ENCODE measurements around the gene DLL1.
"Not testable (repeated sequence)": the region's sequence is repeated elsewhere in the genome, so short reads cannot be mapped to it uniquely, and the experiment has no call there.

Gene DLL1

DNA sequence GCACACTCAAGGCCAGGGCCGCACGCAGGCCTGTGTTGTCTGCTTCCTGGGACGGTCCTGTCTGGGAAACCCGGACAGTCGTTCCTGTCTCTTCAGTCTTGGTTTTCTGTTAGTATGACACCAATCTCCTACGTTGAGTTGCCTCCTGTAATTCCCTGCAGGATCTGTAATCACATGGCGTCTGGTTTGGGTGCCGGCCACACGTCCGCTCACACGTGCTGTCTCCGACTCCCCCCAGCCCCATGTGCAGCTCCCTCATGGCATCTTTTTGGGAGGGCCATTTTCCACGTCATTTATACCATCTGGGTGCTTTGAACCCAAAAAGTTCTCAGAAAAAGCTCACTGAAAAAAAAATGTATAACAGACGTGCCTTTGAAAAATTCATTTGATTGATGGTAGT is 23.2 kb downstream of the DLL1 start:
- DNase-seq: no peak

DNA sequence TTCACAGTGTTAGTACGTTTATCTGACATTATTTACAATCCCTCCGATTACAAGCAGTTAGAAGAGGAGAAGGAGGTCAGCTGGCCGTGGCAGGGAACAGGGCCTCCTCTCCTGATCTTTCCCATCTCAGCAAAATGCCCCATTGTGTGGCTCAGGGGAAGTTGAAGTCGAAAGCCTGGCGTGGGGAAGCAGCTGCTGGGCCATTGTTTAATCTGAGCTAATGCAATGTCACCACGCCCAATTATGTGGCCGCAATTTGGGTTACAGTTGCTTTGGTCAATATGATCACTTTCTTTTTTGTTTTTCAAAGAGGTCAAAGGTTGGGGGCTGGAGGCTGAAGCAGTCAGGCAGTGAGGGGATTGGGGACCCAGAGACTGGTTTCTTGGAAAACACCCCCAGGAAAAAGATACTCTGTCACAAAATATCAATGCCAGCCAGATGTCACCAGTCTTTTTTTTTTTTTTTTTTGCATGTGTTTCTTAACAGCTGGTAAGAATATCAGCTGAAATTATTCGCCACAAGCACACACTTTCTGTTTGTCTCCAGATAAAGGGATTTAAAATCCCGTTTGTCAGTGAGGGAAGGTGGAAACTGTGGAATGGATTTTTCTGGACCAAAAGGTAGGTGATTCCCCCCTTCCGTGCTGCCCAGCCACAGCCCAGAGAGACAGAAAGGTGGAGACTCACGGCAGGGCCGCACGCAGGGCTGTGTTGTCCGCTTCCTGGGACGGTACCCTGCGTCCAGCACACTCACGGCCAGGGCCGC is 24.6 kb downstream of the DLL1 start:
- DNase-seq: peak; percentile 66 to 68 (median 68)

DNA sequence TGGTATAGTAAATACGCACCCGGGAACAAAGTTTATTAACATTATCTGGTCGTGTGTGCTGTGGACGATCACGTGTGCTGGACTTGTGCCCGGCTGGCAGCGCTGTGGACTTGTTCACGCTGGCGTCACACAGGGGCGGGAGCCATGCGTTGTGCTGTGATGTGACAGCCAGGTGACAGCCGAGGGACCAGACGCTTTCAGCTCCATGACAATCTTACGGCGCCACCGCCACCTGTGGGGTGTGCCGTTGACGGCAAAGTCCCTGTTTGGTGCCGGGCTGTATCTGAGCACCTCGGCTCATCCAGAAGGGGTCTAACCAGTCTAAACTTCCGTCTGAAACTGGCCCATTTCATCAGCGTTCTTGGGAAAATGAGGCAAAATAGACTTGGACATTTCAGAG is 25.2 kb downstream of the DLL1 start:
- no peak for DNase-seq

DNA sequence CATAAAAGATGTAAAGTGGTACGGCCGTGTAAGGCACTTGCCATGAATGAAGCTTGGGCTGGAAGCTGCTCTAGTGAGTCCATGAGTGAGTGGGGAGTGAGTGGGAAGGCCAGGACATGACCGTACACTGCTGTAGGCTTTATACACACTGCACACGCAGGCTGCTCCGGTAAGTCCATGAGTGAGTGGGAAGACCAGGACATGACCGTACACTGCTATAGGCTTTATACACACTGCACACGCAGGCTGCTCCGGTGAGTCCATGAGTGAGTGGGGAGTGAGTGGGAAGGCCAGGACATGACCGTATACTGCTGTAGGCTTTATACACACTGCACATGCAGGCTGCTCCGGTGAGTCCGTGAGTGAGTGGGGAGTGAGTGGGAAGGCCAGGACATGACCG is 26.2 kb downstream of the DLL1 start:
- DNase-seq: not testable (repeated sequence)

DNA sequence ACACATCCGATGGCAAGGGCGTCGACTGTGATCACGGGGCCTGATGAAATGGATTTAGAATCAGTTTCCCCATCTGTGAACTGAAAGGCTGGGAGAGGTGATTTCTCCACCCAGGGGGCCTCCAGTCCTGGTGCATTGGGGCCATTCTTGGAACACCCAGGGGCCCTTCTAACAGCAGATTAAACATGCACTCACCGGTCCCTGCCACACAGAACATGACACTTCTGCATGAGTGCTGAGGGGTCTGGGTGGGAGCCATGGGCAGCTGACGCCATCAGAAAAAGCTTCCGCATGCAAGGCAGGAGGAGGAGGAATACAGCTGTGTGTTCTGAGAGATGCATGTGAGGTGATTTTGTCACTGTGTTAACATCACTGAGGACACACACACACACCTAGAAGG is 26.8 kb downstream of the DLL1 start:
- DNase-seq: no peak

DNA sequence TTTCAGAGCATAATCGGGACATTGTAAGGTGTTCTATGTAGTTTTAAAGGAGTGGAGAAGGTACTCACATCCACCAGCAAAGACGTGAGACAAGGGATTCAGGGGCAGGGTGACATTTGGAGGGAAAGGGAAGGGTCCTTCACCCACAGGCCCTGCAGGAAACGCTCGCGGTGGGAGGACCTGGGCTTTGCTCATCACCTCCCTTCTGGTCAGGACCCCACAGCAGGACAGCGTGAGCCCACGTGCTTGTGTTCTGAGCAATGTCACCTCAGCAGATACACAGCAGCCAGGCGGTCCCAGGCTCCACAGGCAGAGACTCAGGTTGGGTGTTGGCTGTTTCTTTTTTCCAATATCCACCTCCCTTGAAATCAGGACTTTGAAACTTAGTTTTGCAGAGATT is 27.5 kb downstream of the DLL1 start:
- no peak for DNase-seq

DNA sequence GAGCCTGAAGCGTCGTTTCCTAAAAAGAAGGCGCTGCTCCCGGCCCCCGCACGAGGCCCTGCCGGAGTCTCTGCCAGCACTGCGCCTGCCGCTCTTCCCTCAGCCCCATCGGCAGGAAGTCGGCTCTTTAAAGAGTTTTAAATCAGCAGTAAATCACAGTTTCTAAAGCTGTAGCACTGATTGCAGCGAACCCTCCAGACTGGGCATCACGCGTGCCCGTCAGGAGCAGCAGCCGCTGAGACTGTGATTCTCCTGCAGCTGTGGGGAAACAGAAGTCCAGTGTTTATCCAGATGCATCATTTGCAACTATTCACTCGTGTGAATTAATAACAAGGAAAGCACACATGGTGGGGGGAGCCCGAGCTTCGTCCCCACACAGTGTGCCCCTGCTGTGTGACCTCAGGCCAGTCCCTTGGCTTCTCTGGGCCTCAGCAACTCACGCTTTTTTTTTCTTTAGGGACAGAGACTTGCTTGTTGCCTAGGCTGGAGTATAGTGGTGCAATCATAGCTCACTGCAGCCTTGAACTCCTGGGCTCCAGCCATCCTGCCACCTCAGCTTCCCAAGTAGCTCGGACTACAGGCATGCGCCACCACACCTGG is 28.3 kb downstream of the DLL1 start:
- DNase-seq: no peak

DNA sequence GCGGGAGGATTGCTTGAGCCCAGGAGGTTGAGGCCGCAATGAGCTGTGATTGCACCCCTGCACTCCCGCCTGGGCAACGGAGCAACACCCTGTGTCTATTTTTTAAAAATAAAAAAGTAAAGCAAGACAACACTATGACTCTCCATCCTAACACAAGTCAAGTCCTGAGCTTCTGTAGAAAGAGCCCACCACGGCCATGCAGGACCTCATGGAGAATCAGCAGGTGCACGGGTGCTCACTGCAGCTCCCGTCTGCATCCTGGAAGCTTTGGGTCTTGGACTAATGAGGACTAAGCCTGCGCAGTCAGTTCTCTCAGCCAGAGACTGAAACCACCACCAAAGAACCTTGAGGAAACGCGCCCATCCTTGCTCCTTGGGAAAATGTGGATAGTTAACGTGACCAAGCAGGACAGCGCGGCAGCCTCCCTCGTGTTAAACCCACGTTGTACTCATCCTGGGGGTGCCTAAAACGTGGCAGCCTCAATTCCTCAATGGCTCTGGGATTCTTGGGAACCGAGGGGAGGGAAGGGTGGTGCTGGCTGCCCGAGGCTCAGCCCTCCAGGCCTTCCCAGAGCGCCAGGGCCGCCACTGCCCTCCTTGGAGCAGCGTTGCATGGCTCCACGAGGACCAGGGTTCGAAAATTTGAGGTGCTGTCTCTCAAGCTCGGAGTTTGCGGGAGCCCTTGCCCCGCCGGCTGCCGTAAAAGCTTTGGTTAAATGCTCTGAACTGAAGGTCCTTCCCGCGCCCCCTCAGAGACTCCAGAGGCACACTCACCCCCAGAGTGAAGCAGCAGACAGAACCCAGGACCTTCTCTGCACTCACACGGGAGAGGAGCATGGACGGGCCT is 29.0 kb downstream of the DLL1 start:
- DNase-seq: no peak

DNA sequence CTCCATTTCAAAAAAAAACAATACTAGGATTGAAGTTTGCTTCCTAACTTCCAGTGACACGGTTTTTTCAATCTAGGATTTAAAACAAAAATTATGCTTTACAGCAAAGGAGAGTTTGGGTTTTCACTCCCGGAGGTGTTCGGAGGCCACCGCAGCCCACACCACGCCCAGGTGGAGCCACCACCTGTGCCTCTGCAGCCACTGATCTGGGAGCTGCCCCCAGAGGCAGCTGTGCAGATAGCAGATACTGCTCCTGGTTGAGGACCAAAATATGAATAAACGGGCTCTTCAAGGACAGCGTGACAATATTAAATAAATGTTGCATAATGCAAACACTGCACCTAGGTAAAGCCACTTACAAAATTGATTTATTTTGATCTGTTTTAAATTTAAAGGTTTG is 30.2 kb downstream of the DLL1 start:
- no peak for DNase-seq

DNA sequence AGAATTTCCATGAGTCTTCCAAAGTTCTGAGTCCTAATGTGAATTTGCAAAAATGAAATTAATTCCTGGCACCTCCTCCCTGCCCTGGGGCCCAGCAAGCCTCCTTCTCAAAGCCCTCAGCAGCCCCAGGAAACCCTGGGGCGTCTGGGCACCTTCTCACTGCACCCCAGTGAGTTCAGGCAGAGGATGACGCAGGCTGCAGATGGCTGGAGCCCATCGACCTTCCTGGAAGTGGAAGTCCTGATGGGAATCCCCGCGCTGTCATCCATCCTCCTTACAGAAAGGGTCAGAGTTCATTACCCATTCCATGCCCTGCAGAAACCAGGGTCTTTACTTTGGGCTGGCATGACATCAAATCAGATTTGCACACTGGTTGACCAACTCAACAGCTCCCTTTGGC is 31.6 kb downstream of the DLL1 start:
- peak in 2 of 3 donors; percentile 18 to 30 for DNase-seq

DNA sequence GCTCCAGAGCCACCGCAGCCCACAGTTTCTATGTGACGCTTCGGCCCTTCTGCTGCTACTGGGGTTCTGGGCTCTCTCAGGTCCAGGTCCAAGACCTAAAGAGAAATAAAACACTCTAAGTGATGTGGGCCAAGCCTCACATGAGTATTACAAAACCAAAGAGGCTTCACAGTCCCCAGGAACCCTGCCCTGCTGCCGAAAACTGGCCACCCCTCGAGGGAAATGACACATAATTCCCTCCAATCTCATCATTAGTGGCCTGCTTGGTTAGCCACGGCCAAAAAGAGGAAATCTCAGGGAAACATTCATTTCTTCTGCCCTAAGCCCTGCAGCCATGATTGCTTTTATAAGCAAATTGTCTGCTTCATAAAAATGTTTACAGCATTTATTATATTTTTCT is 32.5 kb downstream of the DLL1 start:
- peak; percentile 48 to 60 (median 57) for DNase-seq

DNA sequence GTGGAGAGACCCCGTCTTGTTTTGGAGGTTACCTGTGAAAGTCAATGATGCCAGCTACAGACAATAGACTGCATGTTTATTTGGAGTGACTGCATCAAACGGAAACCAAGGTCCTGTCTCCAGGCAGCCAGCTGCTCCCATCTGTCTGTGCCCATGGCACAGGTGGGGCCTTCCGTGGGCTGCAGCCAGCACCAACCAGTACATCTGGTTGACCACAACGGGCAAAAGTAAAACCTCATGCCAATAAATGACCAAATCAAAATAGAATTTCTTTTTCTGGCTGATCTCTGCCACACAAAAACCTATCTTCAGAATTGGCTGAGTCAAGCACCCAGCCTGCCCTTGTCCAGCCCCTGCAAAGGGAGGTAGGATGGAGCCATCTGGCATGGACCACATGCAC is 33.5 kb downstream of the DLL1 start:
- DNase-seq: no peak

DNA sequence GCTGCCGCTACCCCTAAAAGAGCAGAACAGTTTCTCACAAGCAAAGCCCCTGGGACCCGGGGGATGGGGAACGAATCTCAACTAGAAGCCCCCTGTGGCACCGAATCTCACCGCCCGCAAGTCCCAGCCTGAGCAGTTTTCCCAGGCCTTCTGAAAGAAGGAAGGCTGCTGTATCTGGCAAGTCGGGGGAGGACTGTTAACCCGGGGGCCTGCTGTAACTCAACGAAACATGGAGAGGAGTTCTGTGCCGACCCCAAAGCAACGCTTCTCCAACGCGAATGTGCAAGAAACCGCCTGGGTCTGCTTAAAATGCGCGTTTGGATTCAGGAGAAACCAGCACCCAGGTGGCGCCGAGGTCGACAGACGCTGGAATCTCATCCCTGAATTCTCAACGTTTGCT is 34.2 kb downstream of the DLL1 start:
- no peak for DNase-seq

DNA sequence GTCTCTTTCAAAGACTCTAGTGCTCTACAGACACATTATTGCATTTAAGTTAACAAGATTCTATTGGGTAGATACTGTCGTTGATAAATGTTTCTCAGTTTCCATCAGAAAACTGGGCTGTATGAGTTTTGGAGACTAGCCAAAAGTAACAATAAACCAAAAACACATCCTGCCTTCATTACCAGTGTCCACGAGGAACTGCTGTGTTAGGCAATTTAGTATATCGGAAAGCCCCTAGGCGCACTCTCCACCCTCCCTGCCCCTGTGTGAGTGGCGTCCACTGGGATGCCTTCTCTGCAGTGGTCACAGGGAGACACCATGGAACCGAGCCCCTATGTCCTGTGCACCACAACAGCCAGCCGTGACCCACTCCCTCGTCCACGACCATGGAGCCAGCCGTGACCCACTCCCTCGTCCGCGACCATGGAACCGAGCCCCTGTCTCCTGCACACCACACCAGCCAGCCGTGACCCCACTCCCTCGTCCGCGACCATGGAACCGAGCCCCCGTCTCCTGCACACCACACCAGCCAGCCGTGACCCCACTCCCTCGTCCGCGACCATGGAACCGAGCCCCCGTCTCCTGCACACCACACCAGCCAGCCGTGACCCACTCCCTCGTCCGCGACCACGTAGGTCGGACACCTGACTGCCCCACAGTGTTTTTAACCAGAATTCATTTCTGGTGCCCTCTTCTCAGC is 35.3 kb downstream of the DLL1 start:
- peak in 1 of 3 donors; percentile 16 for DNase-seq

DNA sequence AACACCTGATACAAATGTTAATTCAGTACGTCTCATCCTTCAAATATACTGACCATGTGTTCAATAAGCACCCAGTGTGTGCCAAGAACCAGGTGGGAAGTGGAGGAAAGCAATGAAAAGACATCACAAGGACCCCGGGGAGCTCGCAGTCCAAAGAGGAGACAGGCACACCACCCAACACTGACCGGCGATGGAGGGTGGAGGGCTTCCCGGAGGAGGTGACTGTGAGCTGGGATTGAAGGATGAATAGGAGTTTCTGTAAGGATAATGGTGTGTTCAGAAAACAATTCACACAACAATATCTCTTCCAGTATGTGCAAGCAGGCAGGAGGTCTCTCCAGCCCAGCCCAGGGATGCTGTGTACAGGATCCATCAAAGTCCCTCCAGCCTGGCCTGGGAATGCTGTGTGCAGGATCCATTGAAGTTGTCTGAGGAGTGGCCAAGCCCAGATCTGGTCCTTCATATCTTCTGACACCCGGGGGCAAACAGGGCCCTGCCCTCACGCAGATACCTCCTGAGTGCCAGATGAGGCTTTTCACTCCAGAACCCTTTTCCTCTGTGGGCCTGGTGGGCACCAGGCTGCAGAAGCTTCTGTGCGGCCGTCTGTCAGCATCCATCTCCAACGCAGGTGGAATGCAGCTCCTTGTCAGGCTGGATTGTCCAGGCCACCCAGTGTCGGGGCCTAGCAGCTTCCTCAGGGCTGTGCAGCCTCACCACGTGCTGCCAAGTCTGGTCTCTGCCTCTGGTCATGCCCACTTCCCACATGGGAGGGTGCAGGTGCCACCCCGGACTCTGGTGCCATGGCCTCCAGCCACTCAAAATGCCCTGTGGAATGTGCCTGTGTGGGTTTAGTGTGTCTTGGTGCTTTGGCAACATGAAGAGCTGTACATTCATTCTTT is 36.3 kb downstream of the DLL1 start:
- DNase-seq: no peak

DNA sequence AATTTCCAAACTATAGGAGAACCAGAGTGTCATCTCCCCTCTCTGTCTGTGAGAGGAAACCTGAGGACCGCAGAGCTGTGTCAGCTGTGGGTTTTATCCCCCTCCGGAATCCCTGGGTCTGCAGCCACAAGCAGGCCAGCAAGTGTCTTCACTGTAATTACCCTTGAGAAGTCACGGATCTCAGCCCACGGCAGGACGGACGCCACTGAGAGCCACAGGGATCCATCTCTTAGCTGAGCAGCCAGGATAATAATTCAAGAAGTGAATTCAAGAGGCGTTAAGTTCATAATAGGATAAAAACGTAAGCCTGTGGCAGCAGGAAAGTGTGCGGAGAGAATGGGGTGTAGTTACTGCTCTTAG is 37.0 kb downstream of the DLL1 start:
- no peak for DNase-seq

DNA sequence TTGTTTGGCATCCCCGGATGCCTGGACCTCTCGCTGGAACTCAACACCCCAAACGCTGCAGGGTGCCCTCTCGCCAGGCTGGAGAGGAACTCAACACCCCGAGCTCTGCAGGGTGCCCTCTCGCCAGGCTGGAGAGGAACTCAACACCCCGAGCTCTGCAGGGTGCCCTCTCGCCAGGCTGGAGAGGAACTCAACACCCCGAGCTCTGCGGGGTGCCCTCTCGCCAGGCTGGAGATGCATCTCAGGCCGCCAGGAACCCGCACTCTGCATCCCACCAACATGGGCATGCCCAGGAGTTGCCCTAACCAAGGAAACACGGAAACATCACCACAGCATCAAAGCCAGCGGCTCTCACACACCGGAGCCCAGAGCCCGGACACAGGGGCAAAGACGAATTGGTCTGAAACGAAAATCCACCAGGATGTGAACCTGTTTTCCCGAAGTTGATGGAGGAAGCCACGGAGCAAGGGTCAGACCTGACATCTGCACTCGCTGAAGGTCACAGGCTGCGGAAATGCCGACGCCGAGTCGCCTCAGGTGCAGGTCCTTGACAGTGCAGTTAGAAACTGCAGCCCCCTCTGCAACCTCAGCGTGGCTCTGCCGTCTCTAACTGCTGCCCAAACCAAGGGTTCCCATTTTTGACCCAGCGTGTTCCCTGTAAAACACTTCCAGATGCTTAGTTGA is 37.5 kb downstream of the DLL1 start:
- no peak for DNase-seq

DNA sequence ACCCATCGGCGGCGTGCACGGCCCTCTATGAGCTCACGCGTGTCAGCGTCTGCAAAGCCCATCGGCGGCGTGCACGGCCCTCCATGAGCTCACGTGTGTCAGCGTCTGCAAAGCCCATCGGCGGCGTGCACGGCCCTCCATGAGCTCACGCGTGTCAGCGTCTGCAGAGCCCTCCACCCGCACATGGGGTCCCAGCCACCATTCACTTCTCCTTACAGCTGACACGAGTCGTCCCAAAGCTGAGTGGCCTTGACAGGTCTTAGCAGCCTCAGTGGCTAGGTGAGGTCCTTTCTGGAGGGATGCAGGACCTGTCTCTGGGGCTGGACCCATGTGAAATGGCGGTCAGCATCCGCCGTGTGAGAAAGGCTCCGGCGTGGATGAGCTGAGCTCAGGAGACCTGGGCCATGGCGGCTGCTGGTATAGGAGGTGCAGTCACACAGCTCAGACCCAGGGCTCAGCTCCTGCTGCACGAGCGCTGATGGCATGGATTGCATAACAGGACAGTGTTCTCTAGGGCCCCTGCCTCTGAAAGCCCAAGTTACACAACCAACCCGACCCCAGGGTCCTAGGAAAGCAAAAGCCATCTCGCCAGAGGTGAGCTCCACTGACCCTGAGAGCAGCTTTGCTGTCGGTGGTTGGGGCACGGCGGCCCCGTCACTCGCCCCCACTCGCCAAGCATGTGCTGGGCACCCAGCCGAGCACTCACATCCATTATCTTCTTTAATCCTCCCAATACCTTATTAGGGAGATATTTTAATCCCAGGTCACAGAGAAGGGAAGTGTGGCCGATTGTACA is 38.9 kb downstream of the DLL1 start:
- no peak for DNase-seq

DNA sequence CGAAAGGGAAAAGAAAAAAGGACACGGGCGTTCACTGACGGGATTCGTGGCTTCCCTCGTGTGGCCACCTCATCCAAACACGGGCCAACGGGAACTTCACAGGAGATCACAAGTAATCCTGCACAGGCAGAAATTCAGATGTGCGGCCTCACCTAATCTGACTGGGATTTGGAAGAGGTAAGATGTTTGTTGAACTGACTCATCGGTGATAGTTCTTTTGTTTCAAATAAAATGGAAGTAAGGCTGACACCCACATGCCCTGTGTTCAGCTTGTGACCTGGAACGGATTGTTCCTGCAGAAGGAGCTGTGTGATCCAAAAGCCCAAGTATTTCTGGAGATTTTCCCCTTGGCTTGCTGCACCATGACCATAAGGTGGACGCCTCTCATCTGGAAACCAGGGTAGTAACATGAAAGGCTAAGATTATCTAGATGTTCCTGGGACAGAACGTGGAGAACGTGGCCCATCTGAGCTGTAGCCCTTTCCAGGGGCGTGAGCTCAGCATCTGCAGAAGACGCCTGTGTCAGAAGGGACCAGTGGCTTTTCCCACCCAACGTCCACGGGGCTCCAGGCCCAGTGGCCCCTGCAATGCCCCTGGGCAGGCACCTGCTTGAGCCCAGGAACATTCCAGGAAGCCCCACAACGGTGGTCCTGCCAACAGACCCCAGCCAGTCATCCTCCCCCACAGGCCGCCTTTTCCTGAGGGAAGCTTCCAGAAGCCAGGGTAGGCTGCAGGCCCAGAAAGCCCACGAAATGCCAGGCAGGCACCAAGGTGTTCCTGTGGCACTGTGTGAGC is 39.7 kb downstream of the DLL1 start:
- no peak for DNase-seq

DNA sequence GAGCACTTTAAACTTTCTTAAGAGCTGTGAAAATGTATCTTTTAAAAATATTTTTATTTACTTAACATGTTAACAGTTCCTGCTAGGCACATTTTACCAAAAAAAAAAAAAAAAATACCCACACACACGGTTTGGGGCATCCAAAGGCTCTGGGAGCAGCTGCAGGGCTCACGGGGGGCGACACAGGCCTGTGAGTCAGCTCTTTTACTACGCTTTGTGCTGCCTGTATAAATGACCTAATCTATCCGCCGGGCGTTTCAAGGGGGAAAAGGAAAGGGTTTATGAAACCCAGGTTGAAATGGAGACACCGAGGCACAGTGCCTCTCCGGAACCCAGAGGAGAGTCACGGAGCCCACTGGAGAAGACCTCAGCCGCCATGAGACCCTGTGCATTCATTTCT is 40.4 kb downstream of the DLL1 start:
- no peak for DNase-seq
